Calu3 (cell line): ENCODE results near the gene ALLC. TPM values are rescaled to one million over a fixed set of nuclear protein-coding genes. Genes with fewer than 3 reads are reported as not detected.

Experiments
- BruUV-seq: library from RNA; stranded (reverse); fragments of 400-500 nt; replicated peaks from 2 replicates; lab custom pipeline; 2021; lab: Mats Ljungman, UMichigan
- CTCF ChIA-PET: fragments of 300-600 bp; sonication (Branson Sonifier 250); formaldehyde crosslinking; loops from one replicate; lab custom pipeline; 2022; ENCODE audit warnings: antibody characterized with exemption; lab: Charles Lee
- DNase-seq: peaks from one replicate; pipeline ENCODE4 v3.0.0; 2022
- H3K27ac Mint-ChIP-seq: one replicate; pipeline ENCODE4 v1.8.0; 2022; ENCODE audit warnings: mixed read lengths; ENCODE audit not compliant: unreplicated experiment
- H3K27me3 Mint-ChIP-seq: one replicate; pipeline ENCODE4 v1.8.0; 2022; ENCODE audit warnings: mixed read lengths; ENCODE audit not compliant: unreplicated experiment
- H3K36me3 Mint-ChIP-seq: one replicate; pipeline ENCODE4 v1.8.0; 2022; ENCODE audit warnings: mild to moderate bottlenecking, moderate library complexity, mixed read lengths; ENCODE audit not compliant: insufficient read depth, unreplicated experiment
- H3K4me1 Mint-ChIP-seq: one replicate; pipeline ENCODE4 v1.8.0; 2022; ENCODE audit warnings: mild to moderate bottlenecking, low read depth, mixed read lengths; ENCODE audit not compliant: unreplicated experiment
- H3K4me3 Mint-ChIP-seq: one replicate; pipeline ENCODE4 v1.8.0; 2022; ENCODE audit warnings: mild to moderate bottlenecking, low read depth, moderate library complexity, mixed read lengths; ENCODE audit not compliant: unreplicated experiment
- H3K9me3 Mint-ChIP-seq: one replicate; pipeline ENCODE4 v1.8.0; 2022; ENCODE audit warnings: low read depth, mixed read lengths; ENCODE audit not compliant: unreplicated experiment
- intact Hi-C: fragments of 100-400 bp; cut with micrococcal nuclease; formaldehyde crosslinking; loops from one replicate; pipeline ENCODE4 v1.10.0; 2022; ENCODE audit not compliant: unreplicated experiment
- total RNA-seq: library from RNA; stranded (reverse); gene quantifications from 2 replicates; pipeline ENCODE4 v1.2.3, GENCODE V29; 2022
- TF ChIP-seq, protein P1 (sequence below): fragments of 200-600 bp; IDR thresholded peaks from one replicate; pipeline ENCODE4 v1.8.0; 2022; ENCODE audit warnings: antibody characterized with exemption; ENCODE audit not compliant: unreplicated experiment

The ALLC gene
- total RNA-seq, 1 experiment from 2014 or later, result not detected

DNA sequence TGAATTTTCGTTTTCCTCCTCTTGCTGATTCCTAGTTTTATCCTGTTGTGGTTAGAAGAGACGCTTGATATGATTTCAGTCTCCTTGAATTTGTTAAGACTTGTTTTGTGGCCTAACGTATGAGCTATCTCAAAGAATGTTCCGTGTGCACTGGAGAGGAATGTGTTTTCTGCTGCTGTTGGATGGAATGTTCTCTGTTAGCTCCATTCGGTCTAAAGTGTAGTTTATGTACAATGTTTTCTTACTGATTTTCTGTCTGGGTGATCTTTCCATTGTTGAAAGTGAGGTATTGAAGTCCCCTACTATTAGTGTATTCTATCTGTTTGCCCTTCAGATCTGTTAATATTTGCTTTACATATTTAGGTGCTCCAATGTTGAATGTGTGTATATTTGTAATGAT, 37.2 kb upstream of the ALLC start:
- H3K27ac Mint-ChIP-seq, result no peak overlapping the region
- H3K27me3 Mint-ChIP-seq, result peaks cover 12% of the 10 kb centered on the region
- no peak for DNase-seq
- BruUV-seq, result no TSS peak
- no peaks in the 10 kb centered on the region for H3K36me3 Mint-ChIP-seq
- no peaks in the 10 kb centered on the region for H3K9me3 Mint-ChIP-seq
- H3K4me3 Mint-ChIP-seq, result no peak overlapping the region
- no peaks in the 10 kb centered on the region for H3K4me1 Mint-ChIP-seq
- TF ChIP-seq, protein P1, sequence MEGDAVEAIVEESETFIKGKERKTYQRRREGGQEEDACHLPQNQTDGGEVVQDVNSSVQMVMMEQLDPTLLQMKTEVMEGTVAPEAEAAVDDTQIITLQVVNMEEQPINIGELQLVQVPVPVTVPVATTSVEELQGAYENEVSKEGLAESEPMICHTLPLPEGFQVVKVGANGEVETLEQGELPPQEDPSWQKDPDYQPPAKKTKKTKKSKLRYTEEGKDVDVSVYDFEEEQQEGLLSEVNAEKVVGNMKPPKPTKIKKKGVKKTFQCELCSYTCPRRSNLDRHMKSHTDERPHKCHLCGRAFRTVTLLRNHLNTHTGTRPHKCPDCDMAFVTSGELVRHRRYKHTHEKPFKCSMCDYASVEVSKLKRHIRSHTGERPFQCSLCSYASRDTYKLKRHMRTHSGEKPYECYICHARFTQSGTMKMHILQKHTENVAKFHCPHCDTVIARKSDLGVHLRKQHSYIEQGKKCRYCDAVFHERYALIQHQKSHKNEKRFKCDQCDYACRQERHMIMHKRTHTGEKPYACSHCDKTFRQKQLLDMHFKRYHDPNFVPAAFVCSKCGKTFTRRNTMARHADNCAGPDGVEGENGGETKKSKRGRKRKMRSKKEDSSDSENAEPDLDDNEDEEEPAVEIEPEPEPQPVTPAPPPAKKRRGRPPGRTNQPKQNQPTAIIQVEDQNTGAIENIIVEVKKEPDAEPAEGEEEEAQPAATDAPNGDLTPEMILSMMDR, result no peak
- intact Hi-C loops, result no loop called here
- CTCF ChIA-PET, result no interaction called here

DNA sequence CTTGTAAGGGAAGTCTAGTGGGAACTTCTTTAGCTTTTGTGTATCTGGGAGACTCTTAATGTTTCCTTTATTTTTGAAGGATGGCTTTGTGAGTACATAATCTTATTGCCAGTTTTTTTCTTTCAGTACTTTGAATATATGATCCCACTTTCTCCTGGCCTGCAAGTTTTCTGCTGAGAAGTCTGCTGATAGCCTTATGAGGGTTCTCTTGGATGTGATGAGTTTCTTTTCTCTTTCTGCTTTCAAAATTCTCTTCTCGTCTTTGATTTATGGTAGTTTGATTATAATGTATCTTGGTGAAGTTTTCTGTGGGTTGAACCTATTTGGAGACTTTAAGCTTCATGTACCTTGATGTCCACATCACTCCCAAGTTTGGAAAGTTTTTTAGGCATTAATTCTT, 35.0 kb upstream of the ALLC start:
- TF ChIP-seq, protein P1, result no peak

DNA sequence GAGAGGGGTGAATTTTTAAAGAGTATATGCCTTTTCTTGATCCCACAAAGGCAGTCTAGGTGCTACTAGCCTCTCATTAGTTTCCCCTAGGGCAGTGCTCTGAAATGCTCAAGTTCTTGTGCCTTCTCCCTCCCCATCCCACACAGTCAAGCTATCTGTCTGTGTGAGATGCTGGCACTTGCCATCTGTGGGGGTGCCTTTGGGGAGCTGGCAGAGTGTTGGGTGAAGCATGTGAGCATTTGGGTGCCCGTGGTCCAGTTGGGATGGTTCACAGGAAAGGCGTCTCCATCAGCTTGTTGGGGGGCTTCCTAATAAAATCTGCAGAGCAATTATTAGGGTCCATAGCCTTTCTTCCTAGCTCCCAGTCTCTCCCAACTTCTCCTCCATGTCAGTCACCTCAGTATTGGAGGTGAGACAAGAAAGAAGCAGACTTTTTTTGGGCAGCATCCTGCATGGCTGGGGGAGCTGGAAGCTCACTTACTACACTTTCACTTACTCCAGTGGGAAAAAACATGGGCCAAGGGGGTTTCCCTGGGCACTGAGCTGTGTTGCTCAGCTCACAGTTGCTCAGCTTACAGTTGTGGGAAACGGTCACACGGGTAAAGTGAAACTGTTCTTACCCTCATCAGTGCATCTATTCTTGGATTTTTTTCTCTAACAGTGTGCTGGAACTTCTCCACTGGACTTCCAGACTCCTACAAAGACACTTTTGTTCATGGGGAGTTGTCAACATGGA, 33.8 kb upstream of the ALLC start:
- TF ChIP-seq, protein P1, result no peak
- intact Hi-C loops, result no loop called here
- Mint-ChIP-seq H3K27me3 (peaks cover 36% of the 10 kb centered on the region), H3K4me1 (no peaks in the 10 kb centered on the region), H3K27ac (no peak overlapping the region), H3K4me3 (no peak overlapping the region), H3K9me3 (no peaks in the 10 kb centered on the region), H3K36me3 (no peaks in the 10 kb centered on the region)
- no TSS peak for BruUV-seq
- CTCF ChIA-PET, result interaction anchor here (0.7 kb wide), 1 partner anchor 1337 kb away, joined by 3 read pairs; no protein-coding TSS in a partner anchor
- no peak for DNase-seq

More for the DNA sequence above, 35.0 kb upstream of the ALLC start:
- CTCF ChIA-PET, result no interaction called here
- Mint-ChIP-seq H3K4me3 (no peak overlapping the region), H3K27ac (no peak overlapping the region), H3K36me3 (no peaks in the 10 kb centered on the region), H3K27me3 (peaks cover 25% of the 10 kb centered on the region), H3K9me3 (no peaks in the 10 kb centered on the region), H3K4me1 (no peaks in the 10 kb centered on the region)
- intact Hi-C loops, result no loop called here
- DNase-seq, result no peak
- BruUV-seq, result no TSS peak

DNA sequence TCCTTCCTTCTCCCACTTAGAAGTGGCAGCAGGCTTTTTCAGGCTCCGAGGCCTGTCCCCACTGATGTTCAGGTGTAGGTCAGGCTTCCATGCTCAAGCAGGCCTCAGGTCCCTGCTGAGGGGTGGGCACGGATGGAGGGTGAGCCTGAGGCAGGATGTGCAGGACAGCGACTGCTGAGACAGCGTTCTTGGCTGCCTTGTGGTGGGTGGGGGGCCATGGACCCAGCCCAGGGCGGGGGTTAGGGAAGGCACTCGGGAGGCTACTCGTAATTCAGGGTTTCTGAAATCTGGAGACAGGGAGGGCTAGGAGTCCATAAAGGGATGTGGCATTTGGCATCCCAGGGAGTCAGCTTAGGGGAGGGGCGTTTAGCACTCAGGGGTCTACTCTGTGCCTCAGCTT, 32.8 kb upstream of the ALLC start:
- intact Hi-C loops, result no loop called here
- TF ChIP-seq, protein P1, result no peak
- no TSS peak for BruUV-seq
- Mint-ChIP-seq H3K4me3 (no peak overlapping the region), H3K9me3 (no peaks in the 10 kb centered on the region), H3K4me1 (no peaks in the 10 kb centered on the region), H3K36me3 (no peaks in the 10 kb centered on the region), H3K27ac (no peak overlapping the region), H3K27me3 (peaks cover 45% of the 10 kb centered on the region)
- CTCF ChIA-PET, result interaction anchor here (0.6 kb wide), 1 partner anchor 844 kb away, joined by 4 read pairs; no protein-coding TSS in a partner anchor
- no peak for DNase-seq
